HCT116 (cell line): ENCODE results near the gene ROBO1.

Experiments
- CTCF ChIP-seq, 3 experiments: fragments of 200-600 bp in 1 of 3; sonication (generic) in 1 of 3; IDR thresholded peaks in 2 of 3; conservative IDR thresholded peaks in 1 of 3; 2 replicates each; pipeline ENCODE4 v1.5.1; 2012 to 2017; ENCODE audit warnings: low read depth in 2 of 3, low read length in 2 of 3, antibody characterized with exemption in 1 of 3, borderline replicate concordance in 1 of 3, control low read depth in 1 of 3, mild to moderate bottlenecking in 1 of 3, mixed read lengths in 1 of 3, mixed run types in 1 of 3, moderate library complexity in 1 of 3; ENCODE audit not compliant: insufficient read depth in 1 of 3
- EZH2 ChIP-seq: fragments of 200-600 bp; sonication (generic); IDR thresholded peaks from 2 replicates; pipeline ENCODE4 v1.6.1; 2017; ENCODE audit warnings: antibody characterized with exemption, mixed run types
- JUND ChIP-seq: IDR thresholded peaks from 2 replicates; pipeline ENCODE4 v1.6.1; 2012
- POLR2A ChIP-seq: IDR thresholded peaks from 2 replicates; pipeline ENCODE4 v1.7.0; 2011; ENCODE audit warnings: borderline replicate concordance; ENCODE audit not compliant: insufficient read depth, insufficient read length; ENCODE audit errors: extremely low read depth
- POLR2AphosphoS5 ChIP-seq: IDR thresholded peaks from 2 replicates; pipeline ENCODE4 v1.6.1; 2011; ENCODE audit warnings: mild to moderate bottlenecking, low read depth, low read length, moderate library complexity
- RAD21 ChIP-seq: IDR thresholded peaks from 2 replicates; pipeline ENCODE4 v1.6.1; 2012; ENCODE audit warnings: low read depth, mild to moderate bottlenecking
- SIN3A ChIP-seq: IDR thresholded peaks from 2 replicates; pipeline ENCODE4 v1.6.1; 2012; ENCODE audit warnings: low read depth
- SRF ChIP-seq: IDR thresholded peaks from 2 replicates; pipeline ENCODE4 v1.6.1; 2012; ENCODE audit warnings: low read depth
- ZFX ChIP-seq: fragments of 450-650 bp; IDR thresholded peaks from 2 replicates; pipeline ENCODE4 v1.6.1; 2017

- TF ChIP-seq POLR2A: no peak
- no peak for TF ChIP-seq SIN3A
- TF ChIP-seq RAD21: no peak
- no peak for TF ChIP-seq CTCF (IDR thresholded peaks at IDR 0.05 in 2 of 3, conservative IDR thresholded peaks at IDR 0.05 in 1 of 3; ENCODE audit: borderline replicate concordance in 1 of 3, insufficient read depth in 1 of 3, low read depth in 2 of 3, low read length in 2 of 3)
- no peak for TF ChIP-seq POLR2AphosphoS5
- TF ChIP-seq SRF: no peak
- TF ChIP-seq EZH2: no peak
- no peak for TF ChIP-seq JUND
- no peak for TF ChIP-seq ZFX
Observed at GRCh38 chr3:78562328-78562727, 1205.5 kb downstream of the ROBO1 start.
